Activated CD4-positive, alpha-beta T cell treated with anti-CD3 and anti-CD28 coated beads for 36 hours (primary cell): Measurements from ENCODE around the gene TRAK1. TPM values are rescaled to one million over a fixed set of nuclear protein-coding genes. Genes with fewer than 3 reads are reported as not detected.

Experiments
- ATAC-seq: fragments of 200-7000 bp; cut with Tn5 transposase; one replicate; pipeline ENCODE4 v1.10.0; 2021; ENCODE audit warnings: mild to moderate bottlenecking, moderate library complexity
- CTCF ChIA-PET: fragments of 350-600 bp; sonication (Branson Sonifier 250); formaldehyde crosslinking; loops from one replicate; lab custom pipeline; 2021; ENCODE audit warnings: antibody characterized with exemption; lab: Charles Lee
- POLR2A ChIA-PET: fragments of 350-600 bp; sonication (Branson Sonifier 250); formaldehyde crosslinking; loops from one replicate; lab custom pipeline; 2021; ENCODE audit warnings: antibody characterized with exemption, inconsistent platforms; lab: Charles Lee
- DNase-seq: peaks from one replicate; pipeline ENCODE4 v3.0.0-alpha.2; 2020
- H3K27ac Mint-ChIP-seq: one replicate; pipeline ENCODE4 v1.8.0; 2021; ENCODE audit warnings: mixed read lengths
- H3K27me3 Mint-ChIP-seq: one replicate; pipeline ENCODE4 v1.8.0; 2021; ENCODE audit warnings: mixed read lengths
- H3K36me3 Mint-ChIP-seq: one replicate; pipeline ENCODE4 v1.8.0; 2021; ENCODE audit warnings: low read depth, mixed read lengths
- H3K4me1 Mint-ChIP-seq: one replicate; pipeline ENCODE4 v1.8.0; 2021; ENCODE audit warnings: mixed read lengths
- H3K4me3 Mint-ChIP-seq: one replicate; pipeline ENCODE4 v1.8.0; 2021; ENCODE audit warnings: mild to moderate bottlenecking, moderate library complexity, mixed read lengths
- H3K9me3 Mint-ChIP-seq: one replicate; pipeline ENCODE4 v1.8.0; 2021; ENCODE audit warnings: low read depth, mixed read lengths
- intact Hi-C, 2 experiments: fragments of 100-400 bp; cut with DNase I in 1 of 2; cut with micrococcal nuclease in 1 of 2; formaldehyde crosslinking; loops; one replicate each; pipeline versions ENCODE4 v1.14.2 to v1.15.1; 2022 to 2024; cut with DNase I, micrococcal nuclease
- total RNA-seq, 2 experiments: library from RNA; stranded (reverse); gene quantifications; one replicate each; pipeline ENCODE4 v1.2.3, GENCODE V29; 2021

TRAK1 gene
- total RNA-seq, 2 experiments from 2014 or later, result 22.4 to 23.6 TPM

DNA sequence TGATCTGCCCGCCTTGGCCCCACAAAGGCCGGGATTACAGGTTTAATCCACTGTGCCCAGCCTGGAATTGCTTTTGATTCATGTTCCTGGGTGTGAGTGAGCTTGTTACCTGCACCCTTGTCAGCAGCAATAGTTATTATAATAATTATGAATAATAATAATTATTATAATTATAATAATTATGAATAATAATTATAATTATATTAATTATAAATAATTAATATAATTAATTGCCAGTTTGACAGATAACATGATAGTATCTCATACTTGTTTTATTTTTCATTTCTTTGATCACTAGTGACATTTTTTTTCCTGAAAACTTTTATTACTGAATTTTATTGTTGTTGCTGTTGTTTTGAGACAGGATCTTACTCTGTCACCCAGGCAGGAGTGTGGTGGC, 21.1 kb upstream of the TRAK1 start:
- H3K4me1 Mint-ChIP-seq, result peaks cover 18% of the 10 kb centered on the region
- no peak overlapping the region for H3K27ac Mint-ChIP-seq
- POLR2A ChIA-PET, result no interaction called here
- CTCF ChIA-PET, result no interaction called here
- H3K4me3 Mint-ChIP-seq, result no peak overlapping the region
- H3K27me3 Mint-ChIP-seq, result no peaks in the 10 kb centered on the region
- intact Hi-C loops, result no loop called here
- no peaks in the 10 kb centered on the region for H3K9me3 Mint-ChIP-seq
- ATAC-seq (no peak), DNase-seq (no peak)
- no peaks in the 10 kb centered on the region for H3K36me3 Mint-ChIP-seq

GRCh38 chr3:42070524-42070923, 20.6 kb upstream of the TRAK1 start:
- H3K27ac Mint-ChIP-seq, result no peak overlapping the region
- no peaks in the 10 kb centered on the region for H3K36me3 Mint-ChIP-seq
- no peaks in the 10 kb centered on the region for H3K9me3 Mint-ChIP-seq
- CTCF ChIA-PET, result no interaction called here
- no peak for ATAC-seq
- POLR2A ChIA-PET, result no interaction called here
- no peaks in the 10 kb centered on the region for H3K27me3 Mint-ChIP-seq
- intact Hi-C loops, result no loop called here
- no peak overlapping the region for H3K4me3 Mint-ChIP-seq
- DNase-seq, result no peak
- peaks cover 18% of the 10 kb centered on the region for H3K4me1 Mint-ChIP-seq

DNA sequence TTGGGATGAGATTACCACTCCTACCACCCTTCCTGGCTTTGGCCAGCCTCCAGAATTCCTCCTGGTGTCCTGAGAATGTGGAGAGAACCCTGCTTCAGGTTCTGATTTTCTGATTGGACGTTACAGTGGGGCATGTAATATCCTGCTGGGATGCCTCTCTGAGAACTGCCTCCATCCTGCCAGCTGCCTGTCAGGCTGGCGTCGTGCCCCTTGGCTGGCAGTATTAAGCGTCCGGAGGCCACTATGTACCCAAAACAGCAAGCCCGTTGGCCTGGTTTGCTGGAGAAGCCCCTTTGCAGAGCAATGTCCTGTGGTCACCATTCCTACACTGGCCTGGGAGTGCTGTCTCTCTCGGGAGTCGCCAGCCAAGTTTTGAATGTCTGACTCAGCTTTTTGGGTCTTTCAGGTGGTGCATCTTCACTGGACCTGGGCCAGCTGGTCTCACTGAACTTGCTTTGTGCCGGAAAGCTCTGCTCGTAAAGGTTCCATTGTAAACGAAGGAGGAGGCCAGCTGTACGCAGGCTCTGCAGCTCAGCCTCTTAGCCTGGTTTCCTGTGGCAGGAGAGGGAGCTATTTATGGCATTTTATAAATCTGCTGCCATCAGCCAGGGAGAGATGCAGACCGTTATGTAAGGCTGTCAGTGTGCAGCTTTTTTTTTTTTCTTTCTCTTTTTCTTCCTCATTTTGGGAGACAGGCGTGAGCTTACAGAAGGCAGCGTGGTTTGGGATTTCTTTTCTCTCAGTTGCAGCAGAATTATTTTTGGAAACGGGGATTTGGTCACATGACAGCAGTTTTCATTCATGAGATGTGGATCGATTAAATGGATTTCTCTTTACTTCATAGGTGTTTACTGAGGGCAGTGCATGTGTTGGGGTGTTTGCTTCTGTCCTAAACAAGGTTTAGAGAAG, 19.0 kb upstream of the TRAK1 start:
- no peaks in the 10 kb centered on the region for H3K27me3 Mint-ChIP-seq
- POLR2A ChIA-PET, result interaction anchor here (0.7 kb wide), 1 partner anchor 54 kb away, joined by 3 read pairs; no protein-coding TSS in a partner anchor
- ATAC-seq (no peak), DNase-seq (no peak)
- CTCF ChIA-PET, result interaction anchor here (0.9 to 1.1 kb wide), 2 partner anchors 10 to 27 kb away, joined by 3 to 4 read pairs; no protein-coding TSS in a partner anchor
- intact Hi-C loops, result no loop called here
- no peaks in the 10 kb centered on the region for H3K9me3 Mint-ChIP-seq
- H3K4me3 Mint-ChIP-seq, result no peak overlapping the region
- H3K4me1 Mint-ChIP-seq, result peaks cover 13% of the 10 kb centered on the region
- peak overlapping the region; percentile 23 for H3K27ac Mint-ChIP-seq
- H3K36me3 Mint-ChIP-seq, result peaks cover 6% of the 10 kb centered on the region

DNA sequence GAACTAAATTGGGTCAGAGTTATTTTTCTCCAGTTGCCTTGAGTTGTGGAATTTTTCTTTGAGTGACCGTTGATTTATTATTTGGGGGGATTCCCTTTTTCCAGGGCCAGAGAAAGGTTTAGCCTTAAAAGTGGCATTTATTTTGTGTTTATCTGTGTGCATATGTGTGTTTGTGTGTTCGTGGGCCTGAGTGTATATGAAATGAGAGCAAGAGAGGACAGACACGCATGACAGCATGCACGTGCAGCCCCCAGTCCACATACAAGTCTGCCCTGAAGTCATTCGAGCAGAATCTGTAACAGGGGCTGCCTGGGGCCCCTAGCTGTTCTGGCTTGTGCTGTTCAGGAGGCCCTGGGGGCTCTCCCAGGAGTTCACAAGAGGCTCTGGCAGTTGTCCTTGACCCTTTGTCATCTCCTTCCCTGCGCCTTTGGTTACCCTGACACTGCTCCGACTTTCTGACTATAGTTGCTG, 18.3 kb upstream of the TRAK1 start:
- DNase-seq (no peak), ATAC-seq (no peak)
- intact Hi-C loops, result no loop called here
- Mint-ChIP-seq H3K36me3 (peaks cover 8% of the 10 kb centered on the region), H3K27ac (no peak overlapping the region), H3K4me1 (peaks cover 14% of the 10 kb centered on the region), H3K27me3 (no peaks in the 10 kb centered on the region), H3K9me3 (no peaks in the 10 kb centered on the region), H3K4me3 (no peak overlapping the region)
- ChIA-PET POLR2A (interaction anchor here (0.7 kb wide), 1 partner anchor 55 kb away, joined by 3 read pairs; no protein-coding TSS in a partner anchor), CTCF (interaction anchor here (1.1 kb wide), 1 partner anchor 26 kb away, joined by 4 read pairs; no protein-coding TSS in a partner anchor)

GRCh38 chr3:42077785-42078184, 13.4 kb upstream of the TRAK1 start:
- POLR2A ChIA-PET, result no interaction called here
- CTCF ChIA-PET, result no interaction called here
- intact Hi-C loops, result no loop called here
- no peak for ATAC-seq
- Mint-ChIP-seq H3K27ac (no peak overlapping the region), H3K36me3 (peaks cover 10% of the 10 kb centered on the region), H3K4me1 (peaks cover 45% of the 10 kb centered on the region), H3K9me3 (no peaks in the 10 kb centered on the region), H3K4me3 (no peak overlapping the region), H3K27me3 (no peaks in the 10 kb centered on the region)
- DNase-seq, result no peak

- DNase-seq (no peak), ATAC-seq (no peak)
- Mint-ChIP-seq H3K4me1 (peaks cover 50% of the 10 kb centered on the region), H3K27me3 (no peaks in the 10 kb centered on the region), H3K36me3 (peaks cover 10% of the 10 kb centered on the region), H3K9me3 (no peaks in the 10 kb centered on the region), H3K27ac (no peak overlapping the region), H3K4me3 (no peak overlapping the region)
- ChIA-PET CTCF (interaction anchor here (1.6 kb wide), 1 partner anchor 20 kb away, joined by 10 read pairs; no protein-coding TSS in a partner anchor), POLR2A (no interaction called here)
- intact Hi-C loops, result no loop called here
Measured at GRCh38 chr3:42078677-42079076, 12.5 kb upstream of the TRAK1 start.

DNA sequence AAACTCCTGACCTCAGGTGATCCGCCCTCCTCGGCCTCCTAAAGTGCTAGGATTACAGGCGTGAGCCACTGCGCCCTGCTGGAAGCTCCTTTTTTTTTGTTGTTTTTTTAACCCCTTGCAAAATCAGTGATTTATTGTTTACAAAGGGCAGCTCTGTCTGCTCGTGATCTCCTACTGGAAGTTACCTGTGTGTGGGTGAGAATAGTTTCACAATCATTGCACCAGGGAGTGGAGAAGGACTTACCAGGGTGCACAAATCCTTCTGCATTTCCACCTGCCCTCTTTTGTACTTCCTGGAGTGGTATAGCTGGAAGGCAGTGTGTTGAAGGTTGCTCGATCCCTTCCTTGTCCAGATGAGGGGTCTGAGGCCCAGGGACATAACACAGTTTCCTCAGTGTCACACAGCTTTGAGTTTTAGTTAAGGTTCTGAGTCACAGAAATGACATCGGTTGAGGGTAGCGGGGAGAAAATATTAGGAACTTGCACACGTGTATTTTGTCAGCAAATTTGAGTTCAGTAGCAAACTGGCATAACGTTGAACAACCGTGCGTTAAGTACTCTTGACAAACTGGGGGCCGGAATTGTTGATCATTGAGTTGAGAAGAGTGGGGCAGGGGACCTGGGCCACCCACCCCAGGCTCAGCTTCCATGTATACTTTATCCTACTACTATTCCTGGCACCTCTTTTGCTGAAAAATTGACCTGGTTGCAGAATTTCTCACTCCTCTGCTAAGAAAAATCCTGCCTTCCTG, 11.3 kb upstream of the TRAK1 start:
- Mint-ChIP-seq H3K27ac (peak overlapping the region; percentile 75), H3K27me3 (no peaks in the 10 kb centered on the region), H3K4me3 (no peak overlapping the region), H3K4me1 (peaks cover 54% of the 10 kb centered on the region), H3K9me3 (no peaks in the 10 kb centered on the region), H3K36me3 (peaks cover 10% of the 10 kb centered on the region)
- no peak for DNase-seq
- ChIA-PET CTCF (interaction anchor here (0.7 to 1.6 kb wide), 4 partner anchors 19 to 662 kb away, joined by 3 to 10 read pairs (median 4); no protein-coding TSS in a partner anchor), POLR2A (interaction anchor here (0.7 to 1.2 kb wide), 3 partner anchors 55 to 523 kb away, joined by 3 read pairs; no protein-coding TSS in a partner anchor)
- no peak for ATAC-seq
- intact Hi-C loops, result loop anchor here (1.0 to 5.0 kb wide), 4 partner anchors 13 to 243 kb away; no protein-coding TSS in a partner anchor

DNA sequence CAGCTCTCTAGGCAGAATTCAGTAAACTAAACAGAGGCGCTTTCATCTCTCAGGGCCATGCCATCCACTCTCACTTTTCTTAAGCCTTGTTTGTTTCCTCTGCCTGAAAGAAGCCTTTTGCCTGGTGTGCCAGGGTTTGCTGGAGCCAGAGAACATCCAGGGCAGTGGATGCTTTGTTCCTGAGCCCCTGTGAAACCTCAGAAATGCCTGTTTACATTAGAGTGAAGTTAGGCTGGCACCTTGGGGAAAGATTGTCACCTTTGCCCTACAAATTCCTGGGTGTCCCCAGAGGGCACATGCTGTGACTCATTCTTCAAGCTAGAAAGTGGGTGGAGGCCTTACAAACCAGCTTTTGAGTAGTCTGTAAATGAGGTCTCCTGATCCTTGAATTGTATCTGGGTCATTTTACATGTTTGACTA, 10.7 kb upstream of the TRAK1 start:
- Mint-ChIP-seq H3K36me3 (peaks cover 10% of the 10 kb centered on the region), H3K27ac (peak overlapping the region; percentile 75), H3K27me3 (no peaks in the 10 kb centered on the region), H3K9me3 (no peaks in the 10 kb centered on the region), H3K4me1 (peaks cover 57% of the 10 kb centered on the region), H3K4me3 (peak overlapping the region; percentile 7)
- ATAC-seq (peak; percentile 86), DNase-seq (peak; percentile 47)
- intact Hi-C loops, result loop anchor here (1.0 to 5.0 kb wide), 4 partner anchors 13 to 243 kb away; no protein-coding TSS in a partner anchor
- CTCF ChIA-PET, result interaction anchor here (0.7 to 1.6 kb wide), 3 partner anchors 18 to 65 kb away, joined by 3 to 10 read pairs (median 5); no protein-coding TSS in a partner anchor
- POLR2A ChIA-PET, result interaction anchor here (0.5 to 1.2 kb wide), 4 partner anchors 56 to 523 kb away, joined by 3 read pairs; no protein-coding TSS in a partner anchor

DNA sequence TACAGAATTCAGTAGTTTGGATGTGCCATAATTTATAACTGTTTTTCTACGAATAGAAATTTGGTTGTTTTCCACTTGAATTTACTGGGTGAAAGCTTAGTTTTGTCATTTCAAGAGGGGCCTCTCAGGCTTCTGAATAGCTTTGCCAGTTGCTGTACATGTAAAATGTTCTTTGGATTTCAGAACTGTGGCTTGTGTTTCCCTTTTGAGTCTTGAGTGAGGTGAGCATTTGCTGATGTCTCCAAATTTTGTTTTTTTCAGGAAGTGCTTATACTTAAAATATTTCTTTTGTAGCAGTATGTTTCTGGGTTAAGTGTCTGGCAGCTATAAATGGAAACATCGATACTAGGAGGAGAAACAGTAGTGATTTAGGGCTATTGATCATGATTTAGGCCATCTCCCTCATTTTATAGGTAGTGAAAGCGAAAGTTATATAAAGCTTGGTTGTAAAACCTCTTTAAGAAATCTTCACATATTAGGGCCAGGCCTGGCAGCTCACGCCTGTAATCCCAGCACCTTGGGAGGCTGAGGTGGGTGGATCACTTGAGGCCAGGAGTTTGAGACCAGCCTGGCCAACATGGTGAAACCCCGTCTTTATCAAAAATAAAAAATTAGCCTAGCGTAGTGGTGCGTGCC, 9.2 kb upstream of the TRAK1 start:
- intact Hi-C loops, result loop anchor here (2.0 to 5.0 kb wide), 3 partner anchors 65 to 245 kb away; no protein-coding TSS in a partner anchor
- POLR2A ChIA-PET, result interaction anchor here (0.7 kb wide), 1 partner anchor 12 kb away, joined by 3 read pairs; no protein-coding TSS in a partner anchor
- Mint-ChIP-seq H3K36me3 (peaks cover 4% of the 10 kb centered on the region), H3K9me3 (no peaks in the 10 kb centered on the region), H3K27ac (peak overlapping the region; percentile 88), H3K4me1 (peaks cover 63% of the 10 kb centered on the region), H3K27me3 (no peaks in the 10 kb centered on the region), H3K4me3 (peak overlapping the region; percentile 59)
- ATAC-seq, result peak; percentile 61
- DNase-seq, result no peak
- CTCF ChIA-PET, result interaction anchor here (0.9 kb wide), 1 partner anchor 177 kb away, joined by 3 read pairs; no protein-coding TSS in a partner anchor

DNA sequence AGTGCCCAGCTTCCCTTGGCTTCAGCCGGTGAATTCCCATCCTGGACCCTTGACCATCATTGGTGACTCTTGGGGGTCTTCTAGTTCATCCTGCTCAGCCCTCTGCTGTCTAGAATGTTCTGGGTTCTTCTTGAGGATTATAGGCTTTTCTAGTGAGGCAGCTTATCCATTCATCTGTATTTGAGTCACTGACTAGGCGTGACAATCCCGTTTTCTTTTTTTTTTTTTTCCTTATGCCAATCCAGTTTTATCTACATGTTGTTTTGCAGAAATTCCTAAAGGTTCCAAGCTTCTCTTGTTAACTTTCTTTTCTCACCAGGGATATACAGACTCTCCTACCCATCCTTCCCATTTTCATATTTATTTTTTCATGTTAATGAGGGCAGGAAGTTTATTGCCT, 6.6 kb upstream of the TRAK1 start:
- ChIA-PET POLR2A (no interaction called here), CTCF (interaction anchor here (0.7 kb wide), 1 partner anchor 987 kb away, joined by 6 read pairs; no protein-coding TSS in a partner anchor)
- no peak for ATAC-seq
- Mint-ChIP-seq H3K9me3 (no peaks in the 10 kb centered on the region), H3K27ac (no peak overlapping the region), H3K27me3 (no peaks in the 10 kb centered on the region), H3K36me3 (peaks cover 11% of the 10 kb centered on the region), H3K4me3 (no peak overlapping the region), H3K4me1 (peaks cover 55% of the 10 kb centered on the region)
- no peak for DNase-seq
- intact Hi-C loops, result loop anchor here (5.0 kb wide), 2 partner anchors 67 to 247 kb away; no protein-coding TSS in a partner anchor
